H54 (cell line): ENCODE measurements around the gene INPP4A.

Source experiments
- DNase-seq: peaks from one replicate; pipeline ENCODE4 v3.0.0; 2011; ENCODE audit warnings: low spot score, mixed read lengths; ENCODE audit not compliant: insufficient read length
- FAIRE-seq: peaks from 3 replicates; lab custom pipeline; 2011; peaks lifted over from hg19 to GRCh38; lab: Jason Lieb, UNC
- POLR2A ChIP-seq: IDR thresholded peaks from 2 replicates; pipeline ENCODE4 v1.6.1; 2011; ENCODE audit warnings: low read depth, mild to moderate bottlenecking, low read length

The INPP4A gene

DNA sequence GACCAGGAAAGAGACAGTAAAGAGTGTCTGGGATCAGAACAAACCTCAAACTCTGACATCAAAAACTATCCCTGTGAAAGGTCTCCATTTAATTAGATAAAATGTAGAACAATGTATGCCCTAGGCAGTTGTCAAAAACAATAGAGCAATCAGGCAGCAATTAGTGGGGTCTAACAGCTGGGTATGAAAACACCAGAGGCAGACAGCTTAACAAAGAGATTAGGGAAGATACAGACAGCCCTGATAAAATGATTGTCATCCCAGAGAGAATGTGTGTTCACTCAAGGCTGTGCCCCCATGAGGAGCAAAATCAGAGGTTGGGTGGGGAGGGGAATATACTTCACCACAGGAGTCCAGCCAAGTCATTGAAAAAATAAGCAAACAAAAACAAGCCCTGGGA, 50.0 kb downstream of the INPP4A start:
- FAIRE-seq = no peak
- no peak for TF ChIP-seq POLR2A

DNA sequence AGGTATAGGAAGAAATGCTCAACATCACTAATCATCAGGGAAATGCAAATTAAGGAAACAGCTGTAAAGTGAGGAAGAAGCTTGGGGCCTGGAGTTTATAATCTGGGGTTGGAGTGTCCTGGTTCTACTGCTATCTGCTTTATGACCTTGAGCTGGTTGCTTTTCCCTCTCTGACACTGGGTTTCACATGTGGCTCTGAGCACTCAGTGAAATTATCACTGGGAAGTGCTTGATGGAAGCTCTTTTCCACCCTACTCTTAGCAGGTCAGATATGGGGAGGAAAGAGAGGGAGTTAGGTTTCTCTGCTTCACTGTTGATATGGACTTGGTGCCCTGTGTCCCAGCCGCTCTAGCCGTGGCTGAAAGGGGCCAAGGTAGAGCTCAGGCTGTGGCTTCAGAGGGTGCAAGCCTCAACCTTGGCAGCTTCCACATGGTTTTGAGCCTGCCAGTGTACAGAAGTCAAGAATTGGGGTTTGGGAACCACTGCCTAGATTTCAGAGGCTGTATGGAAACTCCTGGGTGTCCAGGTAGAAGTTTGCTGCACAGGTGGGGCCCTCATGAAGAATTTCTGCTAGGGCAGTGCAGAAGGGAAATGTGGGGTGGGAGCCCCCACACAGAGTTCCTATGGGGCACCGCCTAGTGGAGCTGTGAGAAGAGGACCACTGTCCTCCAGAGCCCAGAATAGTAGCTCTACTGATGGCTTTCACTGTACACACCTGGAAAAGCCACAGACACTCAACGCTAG, 52.3 kb downstream of the INPP4A start:
- TF ChIP-seq POLR2A = no peak
- FAIRE-seq (no peak), DNase-seq (no peak)

More for the DNA sequence above, 50.0 kb downstream of the INPP4A start:
- no peak for DNase-seq

DNA sequence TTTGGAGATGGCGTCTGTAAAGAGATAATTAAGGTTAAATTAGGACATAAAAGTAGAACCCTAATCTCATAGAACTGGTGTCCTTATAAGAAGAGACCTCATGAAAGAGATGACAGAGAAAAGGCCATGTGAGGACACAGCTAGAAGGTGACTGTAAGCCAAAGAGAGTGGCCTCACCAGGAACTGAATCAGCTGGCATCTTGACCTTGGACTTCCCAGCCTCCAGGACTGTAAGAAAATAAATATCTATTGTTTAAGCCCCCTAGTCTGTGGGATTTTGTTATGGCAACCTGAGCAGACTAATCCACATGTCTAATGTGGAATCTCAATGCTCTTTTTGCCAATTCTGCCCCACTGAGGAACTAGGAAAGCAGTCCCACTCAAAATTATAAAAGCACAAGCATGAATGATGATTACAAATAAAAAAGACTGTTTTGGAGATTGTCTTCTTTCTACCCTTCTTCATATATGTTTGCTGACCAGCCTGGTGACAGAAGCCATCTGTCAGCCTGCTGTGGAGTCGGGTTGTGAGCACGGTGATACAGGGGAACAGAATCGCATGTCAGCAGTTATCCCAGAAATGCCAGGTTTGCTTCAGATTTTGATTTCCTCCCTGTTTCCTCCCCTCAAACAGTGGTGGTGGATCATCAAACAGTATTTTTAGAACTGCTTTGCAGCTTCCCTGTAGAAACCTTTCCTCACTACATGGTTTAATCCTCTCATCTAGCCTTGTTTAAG, 54.2 kb downstream of the INPP4A start:
- no peak for FAIRE-seq
- DNase-seq = no peak
- no peak for TF ChIP-seq POLR2A

DNA sequence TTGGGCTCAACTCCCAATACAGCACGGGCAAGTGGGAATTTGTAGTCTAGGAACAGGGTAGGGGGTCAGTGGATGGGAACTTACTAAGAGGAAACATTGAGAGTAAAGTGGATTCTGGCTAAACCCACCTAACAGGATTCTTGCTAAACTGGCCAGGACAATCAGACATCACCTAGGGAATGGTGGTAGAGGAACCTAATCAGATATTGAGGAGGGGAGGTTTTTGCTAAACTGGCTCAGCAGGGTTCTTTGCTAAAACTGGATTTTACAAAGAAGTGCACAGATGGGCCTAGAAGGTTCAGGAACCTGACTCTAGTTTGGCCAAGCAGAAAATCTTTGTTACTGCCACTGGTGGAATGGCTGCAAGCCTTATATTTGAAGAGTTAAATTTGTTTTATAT, 55.9 kb downstream of the INPP4A start:
- no peak for TF ChIP-seq POLR2A

DNA sequence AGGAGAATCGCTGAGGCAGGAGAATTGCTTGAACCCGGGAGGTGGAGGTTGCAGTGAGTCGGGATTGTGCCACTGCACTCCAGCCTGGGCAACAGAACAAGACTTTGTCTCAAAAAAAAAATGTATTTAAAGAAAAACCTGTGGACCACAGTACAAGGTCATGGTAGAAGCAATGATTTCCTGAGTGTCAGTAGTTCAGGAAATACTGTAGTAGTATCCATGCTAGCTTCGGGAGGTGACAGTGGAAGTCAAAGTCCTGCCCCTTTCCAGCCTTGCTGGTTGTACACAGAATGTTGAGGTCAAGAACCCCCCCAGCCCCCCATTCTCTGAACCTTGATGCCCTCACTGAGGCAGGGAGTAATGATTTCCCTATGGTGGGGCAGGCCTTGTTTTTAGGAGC, 56.6 kb downstream of the INPP4A start:
- FAIRE-seq (no peak), DNase-seq (no peak)
- TF ChIP-seq POLR2A = no peak

More for the DNA sequence above, 55.9 kb downstream of the INPP4A start:
- DNase-seq = no peak
- FAIRE-seq = no peak

DNA sequence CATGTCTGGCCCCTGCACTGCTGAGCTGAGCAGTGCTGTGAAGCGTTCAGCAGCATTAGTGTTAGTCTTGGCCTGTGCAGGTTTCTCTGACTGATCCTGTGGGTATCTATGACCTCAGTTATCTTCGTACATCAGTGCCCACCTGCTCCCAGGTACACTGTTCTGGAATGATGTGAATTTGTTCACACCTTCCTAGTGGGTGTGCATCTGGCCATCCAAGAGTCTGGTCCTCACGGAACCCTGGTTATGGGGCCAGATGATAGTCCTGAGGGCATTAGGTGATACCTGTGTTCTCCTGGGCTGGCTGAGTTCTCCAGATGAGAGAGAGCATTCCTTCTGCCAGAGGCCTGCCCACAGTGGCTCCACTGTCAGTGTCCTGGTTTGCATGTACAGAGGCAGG, 57.2 kb downstream of the INPP4A start:
- no peak for FAIRE-seq
- no peak for TF ChIP-seq POLR2A
- no peak for DNase-seq

DNA sequence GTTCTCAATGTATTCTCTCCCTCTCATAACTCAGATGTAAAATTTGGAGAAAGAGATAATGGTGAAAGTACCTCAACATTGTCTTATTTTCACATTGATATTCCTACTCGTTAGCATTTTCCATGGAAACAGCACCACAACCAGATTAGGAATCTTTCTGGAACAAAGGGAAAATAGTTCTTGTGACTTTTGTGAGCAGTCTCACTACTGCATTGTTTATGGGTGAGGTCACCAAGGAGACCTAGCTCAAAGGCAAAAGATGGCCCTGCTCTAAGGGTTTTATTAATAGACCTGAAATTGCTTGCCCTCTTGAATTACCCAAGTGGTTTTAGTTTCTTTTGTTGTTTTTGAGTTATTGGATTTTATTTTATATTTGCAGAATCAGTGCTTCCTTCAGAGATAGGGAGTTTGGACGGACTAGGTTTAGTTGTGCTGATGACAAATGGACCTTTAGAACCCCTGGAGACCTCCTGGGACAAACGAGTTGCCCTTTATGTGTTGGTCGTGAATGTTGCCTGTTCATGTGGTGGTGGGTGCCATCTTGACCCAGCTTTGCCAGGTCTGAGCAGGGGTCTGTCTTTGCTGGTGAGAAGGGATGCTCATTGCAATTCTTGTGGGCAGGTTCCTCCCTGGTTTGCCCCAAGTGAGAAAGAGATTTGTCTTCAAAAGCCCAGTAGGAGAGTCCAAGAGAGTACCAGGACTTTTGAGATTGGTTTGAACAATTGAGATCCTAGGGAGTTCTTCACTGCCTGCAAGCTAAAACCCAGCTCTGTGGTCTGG, 58.1 kb downstream of the INPP4A start:
- peak; percentile 45 for DNase-seq
- no peak for TF ChIP-seq POLR2A
- no peak for FAIRE-seq

DNA sequence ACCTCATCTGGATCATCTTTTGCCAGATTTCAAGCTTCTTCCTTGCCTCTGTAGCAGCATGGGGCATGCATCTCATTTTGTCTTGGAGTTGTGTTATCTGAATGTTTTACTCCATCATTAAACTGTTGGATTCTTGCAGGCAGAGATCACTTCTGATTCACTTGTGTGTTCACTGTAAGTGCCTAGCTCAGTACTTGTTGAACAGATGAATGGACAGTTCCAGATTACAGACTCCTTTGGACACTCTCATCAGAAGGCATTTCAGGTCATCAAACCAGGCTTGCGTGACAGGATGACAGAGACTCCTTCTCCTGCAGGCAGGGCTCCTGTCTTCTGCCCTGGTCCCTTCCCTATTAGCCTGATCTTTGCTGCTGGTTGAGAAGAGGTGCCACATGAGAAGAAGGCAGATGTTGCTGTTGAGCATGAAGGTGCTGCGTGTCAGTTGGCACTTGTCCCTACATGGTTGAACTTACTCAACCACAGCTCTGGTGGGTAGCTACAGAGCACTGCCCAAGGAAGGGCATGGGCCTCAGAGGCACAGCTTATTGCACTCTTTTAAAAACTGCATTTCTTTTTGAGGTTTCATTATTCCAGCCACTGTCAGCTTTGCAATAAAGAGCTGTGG, 58.9 kb downstream of the INPP4A start:
- DNase-seq (no peak), FAIRE-seq (no peak)
- no peak for TF ChIP-seq POLR2A

DNA sequence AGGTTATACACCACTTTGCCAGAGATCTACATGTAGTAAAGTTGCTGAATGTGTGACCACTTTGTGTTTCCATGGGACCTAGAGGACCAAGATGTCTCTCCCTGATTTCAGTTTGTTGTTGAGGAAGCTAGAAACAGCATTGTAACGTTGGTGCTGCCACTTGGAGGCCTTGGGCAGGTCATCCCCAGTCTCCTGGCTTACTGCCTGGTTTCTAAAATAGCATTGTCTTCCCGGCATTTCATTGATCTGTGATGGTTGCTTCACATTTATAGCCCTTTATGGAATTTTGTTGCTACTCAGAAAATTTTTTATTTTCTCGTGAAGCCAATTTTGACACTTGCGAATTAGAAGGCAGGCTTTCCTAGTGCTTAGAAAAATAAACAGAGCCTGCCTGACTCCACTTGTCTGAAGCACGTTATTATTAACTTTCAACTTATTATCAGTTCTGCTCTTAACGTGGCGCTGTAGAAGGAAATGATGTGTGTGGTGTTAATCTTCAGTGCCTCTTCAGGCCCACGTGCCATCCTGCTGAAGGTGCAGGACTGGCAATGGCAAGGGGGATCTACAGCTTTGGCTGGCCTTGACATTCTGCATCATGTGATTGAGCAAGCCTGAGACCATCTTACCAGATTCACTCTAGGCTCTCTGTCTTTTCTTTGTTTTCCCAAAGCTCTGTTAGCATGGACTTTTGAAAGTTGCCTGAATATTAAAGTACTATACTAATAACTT, 59.9 kb downstream of the INPP4A start:
- TF ChIP-seq POLR2A = no peak
- DNase-seq (no peak), FAIRE-seq (no peak)

DNA sequence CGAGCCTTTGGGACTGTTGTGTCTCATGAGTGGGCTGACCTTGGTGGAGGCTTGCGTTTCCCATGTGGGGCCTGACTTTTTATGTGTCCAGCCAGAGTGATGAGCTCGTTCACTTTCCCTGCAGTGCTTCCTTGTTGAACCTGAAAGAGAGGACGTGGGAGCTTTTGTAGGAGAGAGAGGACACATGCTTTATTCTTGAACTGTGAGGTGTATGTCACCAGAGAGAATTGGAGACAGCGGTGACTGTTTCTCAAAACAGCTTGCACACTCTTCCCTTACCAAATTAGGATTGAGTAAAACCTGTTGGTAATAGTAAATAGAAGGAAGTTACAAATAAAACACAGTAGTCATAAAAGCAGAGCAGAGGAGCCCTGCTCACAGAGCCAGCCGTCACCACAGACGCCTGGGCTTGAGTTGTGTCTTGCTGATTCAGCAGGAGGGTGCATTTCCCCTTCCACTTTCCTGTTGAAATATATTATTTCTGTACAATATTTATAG, 60.7 kb downstream of the INPP4A start:
- TF ChIP-seq POLR2A = no peak
- DNase-seq (no peak), FAIRE-seq (no peak)

DNA sequence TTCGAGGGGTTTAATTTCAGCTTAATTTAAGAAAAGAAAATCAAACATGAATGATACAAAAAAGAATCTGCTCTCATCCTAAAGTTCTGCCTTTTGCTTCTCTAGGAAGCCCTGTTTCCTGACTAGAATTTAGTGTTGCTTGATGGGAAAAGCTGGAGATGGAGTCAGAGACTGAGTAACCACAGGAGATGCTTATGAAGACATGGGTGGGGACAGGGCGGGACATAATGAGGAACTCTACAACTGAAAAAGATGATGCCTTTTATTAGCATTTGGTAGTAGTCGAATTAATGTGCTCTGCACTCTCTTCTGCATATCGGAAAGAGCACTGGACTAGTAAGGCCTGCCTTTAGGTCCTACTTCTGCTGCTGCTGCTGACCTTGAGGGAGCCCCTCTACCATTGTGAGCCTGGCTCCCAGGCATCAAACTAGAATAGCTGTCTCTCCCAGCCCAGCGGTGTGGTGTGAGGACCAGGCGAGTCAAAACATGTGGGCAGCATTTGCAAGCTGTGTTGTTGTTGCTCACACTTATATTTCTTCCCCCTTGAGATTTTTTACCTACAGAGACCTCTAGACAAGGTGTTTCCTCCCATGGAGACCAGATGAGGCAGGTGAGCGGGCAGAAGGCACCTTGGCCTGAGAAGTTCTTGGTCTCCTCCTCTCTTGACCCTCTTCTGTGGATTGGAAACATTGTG, 61.5 kb downstream of the INPP4A start:
- FAIRE-seq = no peak

DNA sequence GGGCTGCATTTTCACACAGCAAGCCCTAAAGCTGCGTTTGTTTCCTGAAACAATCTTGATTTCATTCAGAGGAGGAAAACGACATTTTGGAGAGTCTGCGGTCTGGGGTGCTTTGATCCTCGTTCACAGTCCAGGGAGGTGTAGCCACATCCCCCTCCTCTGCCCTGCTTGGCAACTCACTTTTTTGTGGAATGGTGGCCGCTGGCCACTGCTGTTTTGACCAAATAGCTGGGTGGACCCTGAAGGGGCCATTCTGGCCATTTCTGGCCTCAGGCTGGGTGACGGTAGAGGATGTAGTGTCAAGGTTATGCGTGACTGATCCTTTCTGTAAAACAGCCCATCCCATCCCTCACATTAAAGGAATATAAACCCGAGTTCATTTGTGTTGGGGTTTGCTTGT, 62.2 kb downstream of the INPP4A start:
- DNase-seq = no peak
- no peak for FAIRE-seq
- no peak for TF ChIP-seq POLR2A

More for the DNA sequence above, 61.5 kb downstream of the INPP4A start:
- no peak for DNase-seq
- no peak for TF ChIP-seq POLR2A
